Limb (tissue), 2 donors: ENCODE measurements around the gene SMARCA4.
A peak's percentile ranks its signal among the peaks of the same experiment; 100 is the strongest.

Source experiments
- DNase-seq, 2 donors: peaks; one replicate each; pipeline ENCODE4 v3.0.0-alpha.2; 2016; ENCODE audit errors: extremely low spot score in 2 of 2

The SMARCA4 gene

DNA sequence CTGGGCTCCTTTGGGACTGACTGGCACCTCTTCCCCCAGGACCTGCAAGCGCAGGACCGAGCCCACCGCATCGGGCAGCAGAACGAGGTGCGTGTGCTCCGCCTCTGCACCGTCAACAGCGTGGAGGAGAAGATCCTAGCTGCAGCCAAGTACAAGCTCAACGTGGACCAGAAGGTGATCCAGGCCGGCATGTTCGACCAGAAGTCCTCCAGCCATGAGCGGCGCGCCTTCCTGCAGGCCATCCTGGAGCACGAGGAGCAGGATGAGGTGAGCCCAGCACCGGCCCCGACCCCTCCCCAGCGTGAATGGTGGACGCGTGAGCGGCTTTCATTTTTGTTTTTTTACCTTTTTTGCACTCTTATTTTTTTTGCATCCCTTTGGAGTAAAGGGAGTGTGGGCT is 72.4 kb downstream of the SMARCA4 start:
- no peak for DNase-seq

DNA sequence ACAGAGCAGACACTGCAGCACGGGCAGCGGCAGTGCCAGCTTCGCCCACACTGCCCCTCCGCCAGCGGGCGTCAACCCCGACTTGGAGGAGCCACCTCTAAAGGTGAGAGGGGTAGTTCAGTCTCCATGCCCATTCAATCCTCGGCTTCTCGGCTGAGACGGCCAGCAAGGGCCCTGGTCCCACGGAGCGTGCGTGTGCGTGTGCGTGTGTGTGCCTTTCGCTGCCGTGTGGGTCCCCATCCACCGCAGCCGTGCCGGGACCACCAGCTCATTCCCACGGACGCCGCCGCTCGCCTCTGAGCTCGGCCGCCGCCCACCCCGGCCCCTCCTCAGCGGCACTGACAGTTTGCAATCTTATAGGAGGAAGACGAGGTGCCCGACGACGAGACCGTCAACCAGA is 72.9 kb downstream of the SMARCA4 start:
- no peak for DNase-seq

DNA sequence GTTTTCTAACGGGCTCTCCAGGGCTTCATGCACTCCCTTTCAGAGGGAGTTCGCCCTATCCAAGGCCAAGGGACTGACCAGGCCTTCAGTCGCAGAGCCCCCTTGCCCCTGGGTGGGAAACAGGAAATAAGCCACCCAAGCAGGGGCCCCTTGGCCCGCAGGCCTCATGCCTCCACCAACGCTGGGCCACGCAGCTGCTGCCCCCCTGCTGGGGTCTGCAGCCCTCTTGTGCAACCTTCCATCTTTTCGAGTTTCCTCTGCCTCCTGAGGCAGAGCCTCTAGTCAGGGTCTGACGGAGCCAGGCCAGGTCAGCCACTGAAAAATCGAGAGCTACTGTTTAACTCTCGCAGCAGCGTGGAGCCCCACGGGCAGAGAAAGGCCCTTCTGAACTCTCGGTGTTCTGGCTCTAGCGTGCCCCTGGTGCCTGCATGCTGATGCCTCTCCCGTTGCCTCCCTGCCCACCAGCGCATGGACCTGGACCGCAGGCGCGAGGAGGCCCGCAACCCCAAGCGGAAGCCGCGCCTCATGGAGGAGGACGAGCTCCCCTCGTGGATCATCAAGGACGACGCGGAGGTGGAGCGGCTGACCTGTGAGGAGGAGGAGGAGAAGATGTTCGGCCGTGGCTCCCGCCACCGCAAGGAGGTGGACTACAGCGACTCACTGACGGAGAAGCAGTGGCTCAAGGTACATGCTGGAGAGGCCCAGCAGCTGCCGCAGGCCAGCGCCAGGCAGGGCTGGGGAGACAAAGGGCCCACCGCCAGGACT is 73.8 kb downstream of the SMARCA4 start:
- no peak for DNase-seq

DNA sequence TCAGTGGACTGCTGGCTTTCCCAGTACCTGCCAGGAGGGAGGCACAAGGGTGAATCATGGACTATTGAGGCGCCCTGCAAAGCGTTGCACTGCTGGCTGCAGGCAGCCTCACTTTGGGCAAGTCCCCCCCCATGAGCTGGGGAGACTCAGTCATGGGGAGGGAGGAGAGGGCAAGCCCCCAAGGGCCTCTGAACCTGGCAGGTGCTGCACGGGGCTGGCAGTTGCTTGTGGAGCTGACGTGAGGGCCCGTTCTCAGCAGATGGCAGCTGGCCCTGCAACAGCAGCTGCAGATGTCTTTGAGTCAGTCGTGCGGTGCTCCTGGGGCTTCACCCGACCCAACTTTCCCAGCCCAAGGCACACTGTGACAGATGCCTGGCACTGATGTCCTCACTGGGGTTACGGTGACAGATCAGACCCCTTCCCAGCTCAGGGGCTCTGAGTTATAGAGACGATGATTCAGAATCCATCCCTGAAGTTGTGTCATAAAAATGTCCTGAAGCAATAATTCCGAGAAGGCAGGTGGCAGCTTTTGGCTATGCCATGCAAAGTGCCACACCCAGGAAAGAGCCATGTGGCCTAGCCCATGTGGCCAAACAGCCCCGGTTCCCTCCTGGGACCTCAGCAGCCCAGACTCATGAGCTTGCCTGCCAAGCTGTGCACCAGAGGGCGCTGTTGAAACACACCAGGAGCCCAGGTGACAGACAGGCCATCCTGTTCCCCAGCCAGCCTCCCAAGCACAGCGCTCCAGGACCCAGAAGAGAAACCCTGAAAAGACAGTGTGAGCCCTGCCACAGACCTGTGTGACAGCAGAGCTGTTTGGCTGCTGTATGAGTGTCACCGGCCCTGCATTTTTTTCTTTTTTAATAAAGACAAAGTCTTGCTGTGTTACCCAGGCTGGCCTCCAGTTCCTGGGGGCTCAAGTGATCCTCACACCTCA is 74.9 kb downstream of the SMARCA4 start:
- peak; percentile 74 to 85 for DNase-seq

DNA sequence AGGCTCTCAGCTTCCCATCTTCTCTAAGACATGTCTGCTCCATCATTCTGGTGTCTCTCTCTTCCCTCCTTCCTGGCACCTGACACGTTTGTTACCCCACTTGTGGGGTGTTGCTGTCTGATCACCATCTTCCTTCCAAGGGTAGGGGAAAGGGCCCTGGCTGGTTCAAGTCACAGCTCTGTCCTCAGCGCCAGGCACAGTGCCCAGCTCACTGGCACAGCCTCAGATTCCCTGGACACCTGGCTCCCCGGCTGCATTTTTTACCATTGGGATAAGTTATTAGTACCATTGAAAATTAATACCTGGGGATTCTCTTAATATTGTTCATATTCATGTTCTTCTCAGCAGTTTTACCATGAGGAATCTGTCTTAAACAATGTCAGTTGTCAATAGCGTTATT is 77.7 kb downstream of the SMARCA4 start:
- DNase-seq, result no peak

DNA sequence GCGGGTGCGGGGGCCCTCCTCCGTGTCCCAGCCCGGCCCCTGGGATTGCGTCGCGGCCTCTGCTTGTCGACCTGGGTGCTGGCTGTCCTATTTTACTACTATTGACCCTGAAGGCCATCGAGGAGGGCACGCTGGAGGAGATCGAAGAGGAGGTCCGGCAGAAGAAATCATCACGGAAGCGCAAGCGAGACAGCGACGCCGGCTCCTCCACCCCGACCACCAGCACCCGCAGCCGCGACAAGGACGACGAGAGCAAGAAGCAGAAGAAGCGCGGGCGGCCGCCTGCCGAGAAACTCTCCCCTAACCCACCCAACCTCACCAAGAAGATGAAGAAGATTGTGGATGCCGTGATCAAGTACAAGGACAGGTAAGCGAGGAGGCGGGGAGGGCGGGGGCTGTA is 80.4 kb downstream of the SMARCA4 start:
- no peak for DNase-seq

DNA sequence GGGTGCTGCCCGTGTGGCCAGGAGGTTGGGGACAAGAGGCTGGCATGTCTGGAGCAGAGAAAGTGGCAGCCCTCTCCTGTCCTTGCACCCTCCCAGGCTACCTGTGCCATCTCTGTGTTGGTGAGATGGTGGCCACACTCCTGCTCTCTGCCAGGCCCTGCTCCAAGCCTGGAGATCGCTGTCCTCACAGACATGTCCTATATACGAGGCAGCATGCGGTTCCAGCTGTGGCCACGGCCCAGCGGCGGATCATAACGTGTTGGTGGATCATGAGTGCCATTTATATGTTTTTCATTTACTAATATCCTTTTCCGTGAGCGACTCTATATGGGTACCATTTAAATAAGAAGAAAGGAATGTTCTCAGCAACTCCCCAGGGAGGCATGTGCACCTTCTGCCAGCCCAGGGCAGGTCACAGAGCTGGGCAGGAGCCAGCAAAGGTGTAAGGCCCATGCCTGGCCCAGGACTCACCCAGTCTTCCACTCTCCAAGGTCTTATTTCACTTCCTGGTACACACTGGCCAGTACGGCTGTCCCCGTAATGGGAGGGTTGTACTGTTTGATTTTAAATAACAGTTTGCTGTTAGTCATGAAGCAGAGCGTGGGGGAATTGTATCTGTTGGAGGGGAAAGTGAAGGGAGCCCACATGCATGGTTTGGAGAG is 81.3 kb downstream of the SMARCA4 start:
- DNase-seq, result no peak

DNA sequence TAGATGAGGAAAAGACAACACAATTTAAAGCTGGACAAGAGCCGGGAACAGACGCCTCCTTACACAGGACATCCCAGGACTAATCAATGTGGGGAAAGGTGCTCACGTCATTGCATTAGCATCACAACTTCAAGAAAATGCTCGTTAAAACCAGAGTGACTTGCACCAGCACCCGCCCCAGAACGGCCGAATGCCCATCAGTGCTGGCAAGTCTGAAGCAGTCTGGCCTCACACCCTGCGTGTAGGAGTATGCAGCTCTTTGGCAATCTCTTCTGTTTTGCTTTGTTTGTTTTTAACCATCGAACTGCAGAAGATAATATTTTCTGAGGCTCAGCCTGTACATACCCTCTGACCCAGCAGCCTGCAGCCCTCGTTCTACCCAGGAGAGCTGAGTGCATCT is 83.6 kb downstream of the SMARCA4 start:
- DNase-seq, result no peak

DNA sequence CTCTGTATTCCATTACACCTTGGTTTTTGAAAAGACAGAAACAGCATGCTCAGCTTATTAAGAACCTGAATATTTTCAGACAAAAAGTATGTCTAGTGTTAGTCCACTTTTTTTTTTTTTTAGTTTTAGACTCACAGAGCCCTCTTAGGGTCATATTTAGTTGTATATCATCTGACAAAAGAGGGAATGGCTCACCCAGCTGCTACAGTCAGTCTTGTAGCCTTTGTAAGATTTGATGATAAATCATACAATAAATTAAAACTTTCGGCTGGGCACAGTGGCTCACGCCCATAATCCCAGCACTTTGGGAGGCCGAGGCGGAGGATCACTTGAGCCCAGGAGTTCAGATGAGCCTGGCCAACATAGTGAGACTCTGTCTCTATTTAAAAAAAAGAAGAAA is 84.7 kb downstream of the SMARCA4 start:
- no peak for DNase-seq

DNA sequence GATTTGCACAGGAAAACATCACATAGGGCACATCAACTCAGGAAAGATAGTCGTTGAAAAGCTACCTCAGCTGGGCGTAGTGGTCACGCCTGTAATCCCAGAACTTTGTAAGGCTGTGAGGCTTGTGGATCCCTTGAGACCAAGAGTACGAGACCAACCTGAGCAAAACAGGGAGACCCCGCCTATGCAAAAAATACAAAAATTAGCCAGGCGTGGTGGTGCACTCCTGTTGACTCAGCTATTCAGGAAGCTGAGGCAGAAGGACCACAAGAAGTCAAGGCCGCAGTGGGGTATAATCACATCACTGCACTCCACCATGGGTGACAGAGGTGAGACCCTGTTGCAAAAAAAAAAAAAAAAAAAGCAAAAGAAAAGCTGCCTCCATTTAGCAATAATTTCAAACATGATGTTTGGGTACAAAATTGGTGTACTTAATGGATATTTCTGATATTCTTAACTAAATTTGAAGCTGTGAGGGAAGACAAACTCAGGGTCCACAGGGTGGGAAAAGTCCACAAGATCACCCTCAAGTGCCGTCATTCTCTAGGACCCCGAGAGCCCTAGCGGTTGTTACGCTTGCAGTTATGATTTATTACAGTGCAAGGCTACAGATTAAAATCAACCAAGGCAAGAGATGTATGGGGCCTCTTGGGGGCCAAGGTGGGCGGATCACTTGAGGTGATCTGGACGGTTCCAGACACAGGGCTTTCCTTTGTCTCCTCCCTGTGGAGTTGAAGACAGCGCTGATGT is 86.0 kb downstream of the SMARCA4 start:
- DNase-seq, result no peak

DNA sequence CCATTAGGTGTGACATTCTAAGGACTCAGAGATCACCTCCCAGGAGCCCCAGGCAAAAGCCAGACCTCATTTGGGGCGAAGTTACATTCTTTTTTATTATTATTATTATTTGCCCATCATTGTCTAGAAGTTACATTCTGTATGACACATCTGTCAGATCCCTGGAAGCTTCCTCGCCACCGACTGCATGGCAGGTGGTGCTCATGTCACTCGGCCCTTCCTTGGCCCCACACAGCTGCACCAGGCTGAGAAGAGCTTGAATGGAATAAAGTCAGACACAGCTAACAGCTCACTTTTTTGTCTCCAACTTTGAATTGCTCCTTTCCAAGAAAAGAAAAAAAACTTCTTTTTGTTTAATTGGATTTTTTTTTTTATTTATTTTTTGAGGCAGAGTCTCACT is 87.0 kb downstream of the SMARCA4 start:
- no peak for DNase-seq

DNA sequence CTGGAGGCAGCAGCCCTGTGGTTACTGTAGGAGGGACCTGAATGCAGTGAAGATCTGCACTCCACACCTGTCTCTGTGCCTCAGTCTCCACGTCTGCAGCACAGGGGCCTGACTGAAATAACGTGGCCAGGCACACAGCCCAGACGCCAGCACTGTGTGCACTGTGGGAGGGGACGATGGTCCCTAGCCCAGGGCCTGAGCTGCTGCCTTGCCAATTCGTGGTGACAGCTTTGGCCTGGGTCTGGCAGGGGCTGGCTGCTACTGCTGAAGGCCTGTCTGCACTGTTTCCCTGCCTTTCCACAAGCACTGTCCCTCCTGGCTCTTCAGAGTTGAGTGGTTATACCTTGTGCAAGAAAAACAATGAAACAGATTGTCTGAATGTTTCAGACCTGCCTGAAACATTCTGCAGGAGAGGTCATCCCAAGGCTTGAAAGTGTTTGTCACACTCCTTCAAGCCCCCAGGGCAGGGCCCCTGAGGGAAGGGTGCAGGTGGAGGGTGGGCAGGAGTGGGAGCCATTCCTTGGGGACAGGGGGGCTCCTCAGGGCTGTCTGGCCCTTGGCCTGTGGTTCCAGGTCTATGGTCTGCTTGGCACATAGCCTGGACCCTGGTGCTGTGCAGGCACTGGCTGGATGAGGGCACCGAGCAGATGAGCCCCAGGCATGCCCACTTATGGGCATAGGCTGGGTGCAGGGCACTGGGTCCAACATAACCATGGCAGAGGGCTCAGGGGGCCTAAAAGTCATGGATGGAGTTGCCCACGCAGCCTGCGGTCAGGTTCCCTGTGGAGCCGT is 89.7 kb downstream of the SMARCA4 start:
- DNase-seq, result no peak

DNA sequence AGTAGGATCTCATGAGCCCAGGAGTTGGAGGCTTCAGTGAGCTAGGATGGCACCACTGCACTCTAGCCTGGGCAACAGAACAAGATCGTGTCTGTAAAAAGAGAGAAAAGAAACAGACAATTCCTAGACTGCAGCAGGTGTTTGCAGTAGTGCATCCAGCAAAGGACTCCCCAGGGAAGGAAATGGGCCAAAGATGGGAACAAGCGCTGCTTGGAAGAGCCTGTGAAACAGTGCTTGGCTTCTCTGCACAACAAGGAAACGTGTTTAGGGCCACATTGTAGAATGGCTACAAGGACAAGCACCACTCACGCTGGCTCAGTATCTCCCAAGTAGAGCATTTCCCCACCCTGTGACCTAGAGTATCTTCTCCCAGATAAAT is 93.0 kb downstream of the SMARCA4 start:
- DNase-seq, result no peak

DNA sequence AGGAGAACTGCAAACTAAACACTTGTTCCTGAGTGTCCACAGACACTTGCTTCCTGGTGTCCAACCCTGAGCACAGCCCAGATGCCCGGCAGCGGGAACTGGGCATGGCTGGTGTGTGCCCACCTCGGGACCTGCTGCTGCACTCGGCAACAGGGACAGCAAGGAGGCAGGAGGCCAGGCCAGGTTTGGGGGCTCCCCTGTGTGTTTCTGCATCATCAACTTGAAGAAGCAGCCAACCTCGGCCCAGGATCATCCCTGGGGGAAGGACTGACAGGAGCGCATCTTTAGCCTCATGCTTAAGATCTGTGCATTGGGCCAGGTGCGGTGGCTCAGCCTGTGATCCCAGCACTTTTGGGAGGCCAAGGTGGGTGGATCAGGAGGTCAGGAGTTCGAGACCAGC is 93.4 kb downstream of the SMARCA4 start:
- no peak for DNase-seq

DNA sequence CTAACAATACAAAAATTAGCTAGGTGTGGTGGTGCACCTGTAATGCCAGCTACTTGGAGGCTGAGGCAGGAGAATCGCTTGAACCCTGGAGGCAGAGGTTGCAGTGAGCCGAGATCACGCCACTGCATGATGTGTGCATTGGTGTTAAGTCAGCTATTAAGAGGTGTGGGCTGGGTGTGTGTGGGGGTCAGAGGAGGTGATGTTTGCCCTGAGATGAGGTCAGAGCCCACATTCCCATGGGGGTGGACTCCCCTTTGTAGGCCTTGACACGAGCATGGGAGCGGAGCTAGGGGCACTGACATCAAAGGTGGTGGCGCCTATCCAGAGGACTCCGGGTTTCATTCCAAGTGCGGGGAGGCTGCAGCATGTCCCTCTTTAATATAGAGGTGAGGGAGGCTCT is 93.8 kb downstream of the SMARCA4 start:
- DNase-seq, result no peak

DNA sequence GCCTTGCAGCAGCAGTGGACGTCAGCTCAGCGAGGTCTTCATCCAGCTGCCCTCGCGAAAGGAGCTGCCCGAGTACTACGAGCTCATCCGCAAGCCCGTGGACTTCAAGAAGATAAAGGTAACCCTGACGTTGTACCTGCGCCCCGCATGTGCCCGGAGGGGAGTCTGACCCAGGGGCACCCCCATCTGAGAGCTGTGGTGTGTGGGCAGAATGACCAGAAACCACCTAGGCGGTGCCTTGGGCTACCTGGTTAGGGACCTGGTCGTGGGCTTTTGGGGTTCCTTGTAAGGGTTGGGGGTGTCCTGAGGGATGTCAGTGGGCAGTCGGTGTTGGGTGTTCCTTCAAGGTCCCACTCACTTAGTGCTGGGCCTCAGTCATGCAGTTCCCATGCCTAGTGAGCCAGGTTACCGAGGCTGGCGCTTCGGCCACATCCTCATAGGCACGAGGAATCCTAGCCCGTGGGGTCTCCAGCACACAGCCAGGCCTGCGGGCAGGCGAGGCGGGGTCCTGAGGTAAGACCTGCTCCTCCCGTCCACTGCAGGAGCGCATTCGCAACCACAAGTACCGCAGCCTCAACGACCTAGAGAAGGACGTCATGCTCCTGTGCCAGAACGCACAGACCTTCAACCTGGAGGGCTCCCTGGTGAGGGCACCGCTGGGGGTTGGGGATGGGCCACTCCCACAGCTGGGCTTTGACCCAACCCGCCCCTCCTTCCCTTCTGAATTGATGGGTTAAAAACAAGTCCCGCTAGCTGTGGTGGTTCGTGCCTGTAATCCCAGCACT is 97.6 kb downstream of the SMARCA4 start:
- DNase-seq, result no peak

DNA sequence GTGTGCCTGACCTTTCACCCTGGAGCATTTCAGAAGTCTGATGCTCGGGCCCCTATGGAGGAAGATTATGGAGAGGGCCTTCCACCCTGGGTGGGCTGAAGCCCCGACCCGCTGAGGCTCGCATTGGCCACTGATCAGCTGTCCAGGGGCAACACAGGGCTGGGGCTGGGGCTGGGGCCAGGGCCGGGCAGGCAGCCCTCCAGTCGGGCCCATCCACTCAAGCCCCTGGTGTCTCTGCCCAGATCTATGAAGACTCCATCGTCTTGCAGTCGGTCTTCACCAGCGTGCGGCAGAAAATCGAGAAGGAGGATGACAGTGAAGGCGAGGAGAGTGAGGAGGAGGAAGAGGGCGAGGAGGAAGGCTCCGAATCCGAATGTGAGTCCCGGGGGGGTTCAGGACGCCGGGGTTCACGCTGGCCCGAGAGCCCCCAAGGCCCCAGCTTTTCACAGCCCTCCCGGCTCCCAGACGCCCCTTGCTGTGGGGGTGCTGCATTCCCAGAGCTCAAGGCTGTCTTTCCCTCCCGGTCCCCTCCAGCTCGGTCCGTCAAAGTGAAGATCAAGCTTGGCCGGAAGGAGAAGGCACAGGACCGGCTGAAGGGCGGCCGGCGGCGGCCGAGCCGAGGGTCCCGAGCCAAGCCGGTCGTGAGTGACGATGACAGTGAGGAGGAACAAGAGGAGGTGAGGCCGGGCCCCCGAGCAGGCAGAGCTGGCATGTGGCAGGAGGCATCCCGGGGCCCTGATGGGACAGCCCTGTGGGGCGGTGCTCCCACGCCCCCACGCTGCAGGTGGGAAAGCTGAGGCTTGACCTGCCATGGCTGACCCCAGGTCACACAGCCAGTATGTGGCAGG is 98.9 kb downstream of the SMARCA4 start:
- DNase-seq, result no peak

DNA sequence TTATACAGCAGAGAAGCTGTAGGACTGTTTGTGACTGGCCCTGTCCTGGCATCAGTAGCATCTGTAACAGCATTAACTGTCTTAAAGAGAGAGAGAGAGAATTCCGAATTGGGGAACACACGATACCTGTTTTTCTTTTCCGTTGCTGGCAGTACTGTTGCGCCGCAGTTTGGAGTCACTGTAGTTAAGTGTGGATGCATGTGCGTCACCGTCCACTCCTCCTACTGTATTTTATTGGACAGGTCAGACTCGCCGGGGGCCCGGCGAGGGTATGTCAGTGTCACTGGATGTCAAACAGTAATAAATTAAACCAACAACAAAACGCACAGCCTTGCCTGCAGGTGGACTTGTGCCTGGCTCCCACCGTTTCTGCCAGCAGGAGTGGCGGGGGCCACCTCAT is 101.1 kb downstream of the SMARCA4 start:
- DNase-seq, result no peak

DNA sequence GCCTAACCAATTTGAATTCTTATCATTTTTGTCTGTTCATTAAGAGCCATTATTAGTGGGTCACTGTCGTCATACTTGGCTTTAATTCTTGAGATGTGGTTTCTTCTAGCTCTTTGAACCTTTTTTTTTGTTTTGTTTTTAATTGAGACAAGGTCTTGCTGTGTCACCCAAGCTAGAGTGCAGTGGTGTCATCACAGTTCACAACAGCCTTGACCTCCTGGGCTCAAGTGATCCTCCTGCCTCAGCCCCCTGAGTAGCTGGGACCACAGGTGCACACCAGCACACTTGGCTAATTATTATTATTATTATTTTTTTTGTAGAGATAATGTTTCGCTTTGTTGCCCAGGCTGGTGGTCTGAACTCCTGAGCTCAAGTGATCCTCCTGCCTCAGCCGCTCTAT is 102.6 kb downstream of the SMARCA4 start:
- DNase-seq, result no peak
